HL-60 (cell line): ENCODE results near the gene VPS13D.

Experiments used
- POLR2AphosphoS5 ChIP-seq: IDR thresholded peaks from 2 replicates; pipeline ENCODE4 v1.6.1; 2012; ENCODE audit warnings: low read depth
- SPI1 ChIP-seq: IDR thresholded peaks from 2 replicates; pipeline ENCODE4 v1.6.1; 2012; ENCODE audit warnings: low read depth, mild to moderate bottlenecking, borderline replicate concordance
- TF ChIP-seq, protein P1 (sequence below): IDR thresholded peaks from one replicate; pipeline ENCODE4 v1.5.1; 2011; ENCODE audit warnings: low read length, control low read depth, inconsistent platforms; ENCODE audit not compliant: insufficient read depth
- TF ChIP-seq, protein P2 (sequence below): IDR thresholded peaks from 2 replicates; pipeline ENCODE4 v1.6.1; 2012; ENCODE audit warnings: low read depth; ENCODE audit not compliant: insufficient replicate concordance

DNA sequence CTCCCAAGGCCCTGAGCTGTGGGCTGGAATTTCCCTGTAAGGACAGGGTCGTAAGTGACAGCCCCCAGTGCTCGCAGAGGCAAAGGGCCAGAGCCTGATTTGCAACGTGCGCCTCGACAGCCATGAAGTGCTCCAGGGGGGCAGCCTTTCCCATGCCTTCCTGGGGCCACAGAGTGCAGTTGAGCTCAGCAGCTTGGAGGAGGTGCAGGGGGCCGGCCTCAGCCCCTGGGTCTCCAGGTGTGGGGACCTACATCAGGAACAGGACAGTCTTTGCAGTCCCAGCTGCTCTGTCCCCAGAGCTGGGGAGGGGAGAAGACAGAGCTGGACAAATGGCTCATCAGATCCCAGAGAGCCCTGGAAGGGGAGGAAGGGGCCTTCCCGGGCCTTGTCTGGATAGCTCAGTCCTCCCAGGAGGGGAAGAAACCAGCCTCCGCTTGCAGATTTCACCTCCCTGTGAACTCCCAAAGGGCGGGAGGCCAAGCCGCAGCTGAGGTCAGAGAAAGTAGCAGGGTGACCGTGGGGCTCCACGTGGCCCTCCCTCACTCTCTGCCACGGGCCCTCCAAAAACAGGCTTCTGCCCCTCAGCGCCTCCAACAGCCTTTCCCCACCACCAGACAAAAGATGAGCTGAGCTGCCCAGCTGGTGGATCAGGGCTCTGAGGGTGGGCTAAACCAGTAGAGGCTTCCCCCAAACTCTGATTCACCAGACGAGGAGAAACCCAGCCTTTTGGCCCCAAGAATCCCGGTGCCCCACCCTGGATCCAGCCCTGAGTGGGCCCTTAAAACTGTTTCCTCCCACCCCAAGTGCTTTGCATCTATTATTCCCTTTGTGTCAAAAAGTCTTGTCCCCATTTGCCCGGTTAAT is 311.7 kb downstream of the VPS13D start:
- TF ChIP-seq, protein P1, sequence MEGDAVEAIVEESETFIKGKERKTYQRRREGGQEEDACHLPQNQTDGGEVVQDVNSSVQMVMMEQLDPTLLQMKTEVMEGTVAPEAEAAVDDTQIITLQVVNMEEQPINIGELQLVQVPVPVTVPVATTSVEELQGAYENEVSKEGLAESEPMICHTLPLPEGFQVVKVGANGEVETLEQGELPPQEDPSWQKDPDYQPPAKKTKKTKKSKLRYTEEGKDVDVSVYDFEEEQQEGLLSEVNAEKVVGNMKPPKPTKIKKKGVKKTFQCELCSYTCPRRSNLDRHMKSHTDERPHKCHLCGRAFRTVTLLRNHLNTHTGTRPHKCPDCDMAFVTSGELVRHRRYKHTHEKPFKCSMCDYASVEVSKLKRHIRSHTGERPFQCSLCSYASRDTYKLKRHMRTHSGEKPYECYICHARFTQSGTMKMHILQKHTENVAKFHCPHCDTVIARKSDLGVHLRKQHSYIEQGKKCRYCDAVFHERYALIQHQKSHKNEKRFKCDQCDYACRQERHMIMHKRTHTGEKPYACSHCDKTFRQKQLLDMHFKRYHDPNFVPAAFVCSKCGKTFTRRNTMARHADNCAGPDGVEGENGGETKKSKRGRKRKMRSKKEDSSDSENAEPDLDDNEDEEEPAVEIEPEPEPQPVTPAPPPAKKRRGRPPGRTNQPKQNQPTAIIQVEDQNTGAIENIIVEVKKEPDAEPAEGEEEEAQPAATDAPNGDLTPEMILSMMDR: no peak
- no peak for TF ChIP-seq POLR2AphosphoS5
- TF ChIP-seq, protein P2, sequence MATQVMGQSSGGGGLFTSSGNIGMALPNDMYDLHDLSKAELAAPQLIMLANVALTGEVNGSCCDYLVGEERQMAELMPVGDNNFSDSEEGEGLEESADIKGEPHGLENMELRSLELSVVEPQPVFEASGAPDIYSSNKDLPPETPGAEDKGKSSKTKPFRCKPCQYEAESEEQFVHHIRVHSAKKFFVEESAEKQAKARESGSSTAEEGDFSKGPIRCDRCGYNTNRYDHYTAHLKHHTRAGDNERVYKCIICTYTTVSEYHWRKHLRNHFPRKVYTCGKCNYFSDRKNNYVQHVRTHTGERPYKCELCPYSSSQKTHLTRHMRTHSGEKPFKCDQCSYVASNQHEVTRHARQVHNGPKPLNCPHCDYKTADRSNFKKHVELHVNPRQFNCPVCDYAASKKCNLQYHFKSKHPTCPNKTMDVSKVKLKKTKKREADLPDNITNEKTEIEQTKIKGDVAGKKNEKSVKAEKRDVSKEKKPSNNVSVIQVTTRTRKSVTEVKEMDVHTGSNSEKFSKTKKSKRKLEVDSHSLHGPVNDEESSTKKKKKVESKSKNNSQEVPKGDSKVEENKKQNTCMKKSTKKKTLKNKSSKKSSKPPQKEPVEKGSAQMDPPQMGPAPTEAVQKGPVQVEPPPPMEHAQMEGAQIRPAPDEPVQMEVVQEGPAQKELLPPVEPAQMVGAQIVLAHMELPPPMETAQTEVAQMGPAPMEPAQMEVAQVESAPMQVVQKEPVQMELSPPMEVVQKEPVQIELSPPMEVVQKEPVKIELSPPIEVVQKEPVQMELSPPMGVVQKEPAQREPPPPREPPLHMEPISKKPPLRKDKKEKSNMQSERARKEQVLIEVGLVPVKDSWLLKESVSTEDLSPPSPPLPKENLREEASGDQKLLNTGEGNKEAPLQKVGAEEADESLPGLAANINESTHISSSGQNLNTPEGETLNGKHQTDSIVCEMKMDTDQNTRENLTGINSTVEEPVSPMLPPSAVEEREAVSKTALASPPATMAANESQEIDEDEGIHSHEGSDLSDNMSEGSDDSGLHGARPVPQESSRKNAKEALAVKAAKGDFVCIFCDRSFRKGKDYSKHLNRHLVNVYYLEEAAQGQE: no peak
- TF ChIP-seq SPI1: no peak
